Astrocyte of the hippocampus (primary cell): ENCODE data around the gene SLC36A1.
A peak's percentile ranks its signal among the peaks of the same experiment; 100 is the strongest.

Experiments used
- DNase-seq: peaks from one replicate; pipeline ENCODE4 v3.0.0; 2011; ENCODE audit warnings: low read depth, low spot score

Gene SLC36A1

GRCh38 chr5:151451626-151452520 lies 4.5 kb downstream of the SLC36A1 start:
- peak; percentile 19 for DNase-seq

GRCh38 chr5:151454166-151454565 lies 6.8 kb downstream of the SLC36A1 start:
- DNase-seq, result no peak

- DNase-seq, result no peak
Measured at GRCh38 chr5:151454889-151455288, 7.5 kb downstream of the SLC36A1 start.

- DNase-seq, result no peak
Measured at GRCh38 chr5:151456321-151456940, 9.0 kb downstream of the SLC36A1 start.

GRCh38 chr5:151458314-151458713 lies 10.9 kb downstream of the SLC36A1 start:
- no peak for DNase-seq

GRCh38 chr5:151459680-151460324 lies 12.4 kb downstream of the SLC36A1 start:
- peak; percentile 40 for DNase-seq

- no peak for DNase-seq
Measured at GRCh38 chr5:151461312-151461711, 13.9 kb downstream of the SLC36A1 start.

- DNase-seq, result no peak
Measured at GRCh38 chr5:151463137-151464029, 16.0 kb downstream of the SLC36A1 start.

- no peak for DNase-seq
Measured at GRCh38 chr5:151464101-151464500, 16.7 kb downstream of the SLC36A1 start.

- no peak for DNase-seq
Measured at GRCh38 chr5:151465476-151465875, 18.1 kb downstream of the SLC36A1 start.

- no peak for DNase-seq
Measured at GRCh38 chr5:151467576-151467975, 20.2 kb downstream of the SLC36A1 start.

GRCh38 chr5:151469386-151469785 lies 22.0 kb downstream of the SLC36A1 start:
- DNase-seq, result no peak

- DNase-seq, result no peak
Measured at GRCh38 chr5:151469992-151470391, 22.6 kb downstream of the SLC36A1 start.

GRCh38 chr5:151470439-151470838 lies 23.0 kb downstream of the SLC36A1 start:
- no peak for DNase-seq

GRCh38 chr5:151471276-151471675 lies 23.9 kb downstream of the SLC36A1 start:
- no peak for DNase-seq

- no peak for DNase-seq
Measured at GRCh38 chr5:151474799-151475198, 27.4 kb downstream of the SLC36A1 start.

- no peak for DNase-seq
Measured at GRCh38 chr5:151475388-151475787, 28.0 kb downstream of the SLC36A1 start.

GRCh38 chr5:151476016-151476415 lies 28.6 kb downstream of the SLC36A1 start:
- DNase-seq, result no peak

GRCh38 chr5:151477101-151477500 lies 29.7 kb downstream of the SLC36A1 start:
- DNase-seq, result no peak

GRCh38 chr5:151480384-151481293 lies 33.2 kb downstream of the SLC36A1 start:
- peak; percentile 12 for DNase-seq
